Measurements from ENCODE around the gene JAZF1.
"Not testable (repeated sequence)": the region's sequence is repeated elsewhere in the genome, so short reads cannot be mapped to it uniquely, and the experiment has no call there.

The JAZF1 gene

DNA sequence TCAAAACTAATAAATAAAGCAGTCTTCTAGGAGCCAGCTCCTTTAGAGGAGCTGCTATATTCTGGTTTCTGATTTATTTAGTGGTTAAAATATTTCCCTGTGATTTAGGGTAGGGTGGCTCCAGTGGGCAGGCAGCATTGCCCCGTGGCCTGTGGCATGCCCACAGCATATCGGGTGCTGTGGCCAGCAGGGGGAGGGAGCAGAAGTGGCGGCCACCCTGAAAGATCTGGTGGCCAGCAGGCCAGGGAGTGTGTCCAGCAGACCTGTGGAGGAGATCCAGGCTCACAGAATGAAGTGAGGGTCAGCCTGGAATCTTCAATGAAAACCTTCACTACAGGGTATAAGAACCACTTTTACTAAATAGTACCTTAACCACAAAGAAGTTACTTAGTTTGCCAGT is 251.5 kb downstream of the JAZF1 start:
- DNase-seq, result no peak

DNA sequence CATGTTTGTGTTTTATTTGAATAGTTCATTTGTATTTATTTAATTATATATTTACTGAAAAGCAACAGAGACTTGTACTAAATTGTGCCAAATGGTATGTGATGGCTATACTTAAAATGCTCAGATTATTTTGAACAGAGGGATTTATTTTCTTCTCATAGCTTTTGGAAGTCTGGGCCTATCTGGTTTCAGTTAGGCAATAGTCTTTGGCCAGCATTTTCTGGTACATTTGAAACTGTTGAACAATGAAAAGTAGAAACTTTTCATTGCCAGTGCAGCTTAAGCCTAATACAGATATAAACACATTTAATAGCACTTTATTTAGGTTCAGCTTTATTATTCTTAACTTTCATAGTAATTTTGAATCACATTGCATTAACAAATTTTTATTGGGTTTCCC is 252.6 kb downstream of the JAZF1 start:
- no peak for DNase-seq

GRCh38 chr7:27925573-27926201 is 254.9 kb downstream of the JAZF1 start:
- no peak for DNase-seq

DNA sequence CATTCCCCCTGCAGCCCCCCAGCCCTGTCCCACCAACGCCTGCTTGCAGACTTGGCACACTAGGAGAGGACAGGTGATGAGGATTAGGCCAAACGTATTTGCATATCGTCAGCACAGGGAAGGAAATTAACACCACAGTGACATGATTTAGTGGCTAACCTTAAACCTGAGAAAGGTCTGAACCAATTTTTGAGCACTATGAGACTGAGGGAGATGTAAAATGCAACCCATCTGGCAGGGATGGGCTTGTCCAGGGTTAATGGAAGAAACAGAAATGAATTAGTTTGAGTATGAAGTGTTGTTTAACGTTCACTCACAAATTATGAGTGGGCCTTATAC is 257.0 kb downstream of the JAZF1 start:
- no peak for DNase-seq

DNA sequence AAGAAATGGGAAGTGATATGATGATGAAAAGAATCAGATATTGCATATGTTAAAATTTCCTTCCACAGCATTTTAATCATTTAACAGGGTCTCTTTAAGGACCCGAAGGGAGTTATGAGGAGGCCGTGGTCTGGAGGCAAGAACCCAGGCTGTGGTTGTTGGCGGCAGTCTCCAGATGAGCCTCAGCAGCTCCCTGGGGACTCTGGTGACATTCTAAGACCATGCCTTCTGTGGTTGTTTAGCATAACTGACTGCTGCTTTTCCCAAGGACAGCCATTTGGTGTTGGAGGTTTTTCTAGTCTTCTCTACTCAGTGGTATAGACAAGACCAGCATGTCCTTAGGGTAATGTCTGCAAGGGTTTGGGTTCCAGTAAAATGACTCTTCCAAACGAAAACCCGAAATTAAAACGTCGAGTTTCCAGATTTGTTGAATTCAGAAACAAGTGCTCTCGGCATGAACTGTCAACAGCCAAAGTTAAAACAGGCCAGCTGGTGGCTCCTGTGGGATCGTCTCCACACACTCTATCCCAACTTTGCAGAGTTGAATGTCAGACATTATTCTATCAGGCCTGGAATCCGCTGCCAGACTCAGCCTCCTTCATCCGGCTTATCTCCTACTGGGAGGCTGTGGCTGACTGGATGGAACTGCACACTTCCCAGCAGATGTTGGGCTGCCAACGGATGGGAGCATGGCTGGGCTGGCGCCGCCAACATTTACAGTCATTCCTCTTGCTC is 257.5 kb downstream of the JAZF1 start:
- no peak for DNase-seq

- DNase-seq, result not testable (repeated sequence)
Observed at GRCh38 chr7:27922389-27922788, 258.2 kb downstream of the JAZF1 start.

DNA sequence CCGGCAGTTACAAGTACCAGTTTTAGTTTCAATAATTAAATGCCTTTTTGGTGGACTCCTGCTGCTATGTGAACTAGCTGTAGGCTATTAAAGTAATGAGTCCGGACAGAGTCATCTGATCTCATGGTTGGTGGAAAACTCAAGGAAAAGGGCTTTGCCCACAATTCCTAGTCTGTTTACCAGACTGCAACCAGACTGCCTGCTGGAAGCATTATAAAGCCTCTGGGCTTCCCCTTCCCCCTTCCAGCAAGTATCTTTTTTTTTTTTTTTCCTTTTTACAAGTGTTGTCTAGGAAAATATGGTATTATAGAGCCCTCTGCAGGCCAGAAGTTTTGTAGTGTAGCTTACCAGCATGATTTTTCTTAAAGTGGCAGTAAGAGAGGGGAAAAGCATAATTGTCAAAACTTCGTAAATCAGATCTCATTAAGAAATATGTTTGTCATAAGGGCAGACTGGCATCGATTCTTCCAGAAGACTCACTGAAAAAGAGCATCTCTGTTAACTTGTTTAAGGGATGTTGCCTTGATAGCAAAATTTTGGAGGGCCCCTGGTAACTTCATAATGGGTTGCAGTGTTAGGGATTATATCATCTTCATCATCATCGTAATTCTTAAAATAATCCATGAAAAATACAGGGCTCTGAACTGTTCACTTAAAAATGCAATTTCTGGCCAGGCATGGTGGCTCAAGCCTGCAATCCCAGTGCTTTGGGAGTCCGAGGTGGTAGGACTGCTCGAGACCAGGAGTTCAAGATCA is 259.3 kb downstream of the JAZF1 start:
- DNase-seq, result no peak

DNA sequence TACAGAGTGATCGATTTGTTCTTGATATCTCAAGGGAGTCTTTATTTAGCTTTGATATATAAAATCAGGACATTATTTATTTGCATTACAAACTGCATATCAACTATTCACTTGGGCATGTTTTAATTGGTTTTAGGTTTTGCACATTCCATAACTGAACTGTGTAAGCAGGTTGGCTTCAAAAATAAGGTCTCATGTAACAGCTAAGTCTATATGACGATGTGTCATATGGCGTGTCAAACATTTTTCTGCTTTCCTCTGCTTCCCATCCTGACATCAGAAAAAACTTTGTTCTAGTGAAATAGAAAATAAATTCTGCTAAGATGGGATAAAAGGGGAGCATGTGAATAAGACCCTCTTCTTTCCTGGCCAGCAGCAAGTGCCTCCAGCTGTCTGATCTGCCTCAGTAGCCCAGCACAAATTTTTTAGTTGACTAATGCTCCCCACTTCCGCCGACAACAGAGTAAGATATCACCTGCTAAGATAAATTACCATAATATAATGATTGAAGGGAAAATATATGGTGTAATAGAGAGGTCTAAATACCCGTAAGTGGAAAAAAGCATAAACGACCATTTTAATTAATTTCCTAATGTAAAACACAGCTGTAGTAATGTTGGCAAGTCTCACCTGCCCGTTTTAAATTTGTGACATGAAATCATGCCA is 260.2 kb downstream of the JAZF1 start:
- no peak for DNase-seq

GRCh38 chr7:27918503-27918902 is 262.1 kb downstream of the JAZF1 start:
- DNase-seq, result no peak

DNA sequence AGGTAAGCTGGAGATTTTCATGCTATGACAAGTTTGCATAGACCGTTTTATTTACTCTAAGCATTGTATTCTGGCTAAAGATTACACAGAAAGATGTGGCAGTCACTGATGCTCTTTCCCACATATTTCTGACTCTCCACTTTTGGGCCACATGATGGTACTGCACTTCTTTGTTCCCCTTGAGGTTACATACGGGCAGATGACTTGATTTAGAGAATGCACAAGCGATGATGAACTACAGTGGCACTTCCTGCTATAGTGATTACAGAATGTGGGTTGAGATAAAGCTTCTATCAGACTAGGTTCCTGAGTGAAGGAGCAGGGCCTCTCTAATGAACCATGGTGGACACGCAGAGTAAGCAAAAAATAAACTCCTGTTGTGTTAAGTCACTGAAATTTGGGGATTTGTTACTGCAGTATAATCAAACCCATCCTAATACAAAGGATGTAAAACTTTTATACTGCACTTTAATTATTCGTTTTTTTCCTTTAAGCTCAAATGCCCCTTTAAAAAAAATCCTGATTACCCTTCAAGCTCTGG is 262.8 kb downstream of the JAZF1 start:
- DNase-seq, result no peak

- no peak for DNase-seq
Observed at GRCh38 chr7:27917119-27917518, 263.5 kb downstream of the JAZF1 start.

GRCh38 chr7:27916372-27916771 is 264.2 kb downstream of the JAZF1 start:
- DNase-seq, result no peak

GRCh38 chr7:27914409-27914808 is 266.2 kb downstream of the JAZF1 start:
- DNase-seq, result no peak

GRCh38 chr7:27912751-27913150 is 267.8 kb downstream of the JAZF1 start:
- DNase-seq, result no peak

DNA sequence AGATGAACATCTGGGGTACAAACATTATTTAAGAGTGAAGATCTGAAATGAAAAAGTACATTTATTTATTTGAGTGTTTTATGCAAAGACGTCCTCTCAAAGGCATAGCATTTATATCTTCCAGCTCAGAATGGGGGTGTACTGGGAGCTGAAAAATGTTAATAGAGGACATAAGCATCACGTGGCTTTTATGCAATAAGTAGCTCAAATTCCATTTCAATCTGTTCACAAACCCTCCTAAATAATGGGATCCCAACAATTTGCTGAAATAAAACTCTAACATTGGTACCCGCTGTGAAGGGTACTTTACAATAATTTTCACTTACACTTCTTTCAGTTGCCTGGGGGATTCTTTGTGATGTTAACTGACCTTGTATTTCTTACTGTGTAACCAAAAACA is 268.7 kb downstream of the JAZF1 start:
- no peak for DNase-seq

DNA sequence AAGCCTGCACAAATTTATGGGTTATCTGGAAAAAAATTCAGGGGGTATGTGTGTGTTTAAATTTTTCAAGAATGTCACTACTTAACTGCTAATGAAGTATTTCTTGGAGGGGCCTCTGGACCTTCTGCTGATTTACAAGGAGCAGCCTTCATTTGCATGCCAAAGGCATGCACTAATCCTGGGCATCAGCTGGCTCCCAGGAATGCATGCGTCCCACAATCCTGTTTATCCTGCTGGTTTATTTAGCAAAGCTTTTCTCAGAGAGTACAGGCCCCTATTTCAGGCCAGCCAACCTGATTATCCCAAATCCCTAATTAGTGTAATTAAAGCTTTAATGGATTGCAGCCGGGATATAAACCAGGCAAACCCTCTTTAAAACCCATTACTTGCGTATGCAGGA is 270.3 kb downstream of the JAZF1 start:
- DNase-seq, result no peak

- no peak for DNase-seq
Observed at GRCh38 chr7:27908534-27909165, 271.9 kb downstream of the JAZF1 start.

- DNase-seq, result no peak
Observed at GRCh38 chr7:27906385-27907091, 274.1 kb downstream of the JAZF1 start.

- DNase-seq, result no peak
Observed at GRCh38 chr7:27905951-27906350, 274.6 kb downstream of the JAZF1 start.

DNA sequence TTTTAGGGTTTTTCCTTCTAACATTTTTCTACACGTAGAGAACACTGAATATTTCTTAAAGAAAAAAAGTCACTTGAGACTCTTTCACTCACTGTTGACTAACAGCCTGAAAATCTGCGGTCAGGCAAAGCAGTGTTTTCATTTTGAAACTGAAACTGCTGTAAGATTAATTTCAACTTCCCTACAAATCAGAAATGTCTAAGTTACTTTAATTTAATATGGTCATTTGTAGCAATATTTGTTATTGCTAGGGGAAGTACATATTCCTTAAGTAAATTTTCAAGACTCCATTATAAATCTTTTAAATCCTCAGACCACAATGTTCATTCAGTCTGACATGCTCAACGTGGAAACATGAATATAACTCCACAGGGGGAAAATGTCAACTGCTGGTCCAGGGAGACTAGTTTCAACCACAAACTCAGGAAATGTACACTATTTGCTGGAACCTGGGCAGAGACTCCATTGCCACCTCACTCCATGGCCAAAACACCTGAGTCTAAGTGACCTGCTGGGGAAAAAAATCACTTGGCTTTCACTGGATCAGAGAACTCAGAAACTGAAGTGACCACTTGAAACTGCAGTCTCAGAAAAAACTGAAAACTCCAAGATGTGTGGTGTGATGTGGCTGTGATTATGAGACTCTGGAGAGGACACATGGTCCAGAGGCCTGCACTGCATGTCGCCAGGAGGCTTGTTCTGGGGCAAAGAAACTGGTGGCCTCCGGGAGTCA is 279.4 kb downstream of the JAZF1 start:
- no peak for DNase-seq

DNA sequence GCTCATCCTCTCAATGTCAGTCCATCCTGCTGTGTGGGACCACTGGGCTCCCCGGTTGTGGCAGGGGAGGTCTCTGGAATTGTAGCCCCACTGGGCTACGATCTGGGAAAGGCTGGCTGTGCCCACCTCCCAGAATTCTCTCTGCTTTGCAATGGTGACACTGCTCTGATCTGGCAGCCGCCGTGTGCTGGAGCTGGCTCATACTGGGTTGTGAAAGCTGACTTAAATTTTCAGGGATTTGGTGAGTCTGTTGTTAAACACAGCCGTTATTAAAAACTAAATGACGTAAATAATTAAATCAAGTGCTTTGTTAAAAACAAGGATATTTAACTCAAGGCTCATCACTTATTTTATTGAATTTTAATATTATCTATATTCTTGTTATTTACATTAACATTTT is 280.6 kb downstream of the JAZF1 start:
- no peak for DNase-seq

- DNase-seq, result no peak
Observed at GRCh38 chr7:27899601-27900000, 281.0 kb downstream of the JAZF1 start.
